HepG2 (cell line): ENCODE data around the gene GPR4. TPM values are rescaled to one million over a fixed set of nuclear protein-coding genes. Genes with fewer than 3 reads are reported as not detected.

Experiments
- ATAC-seq: fragments of 200-7000 bp; cut with Tn5 transposase; 3 replicates; pipeline ENCODE4 v1.9.1; 2020; ENCODE audit warnings: mild to moderate bottlenecking, moderate library complexity
- BruUV-seq: library from RNA; stranded (reverse); fragments of 400-500 nt; replicated peaks from 2 replicates; lab custom pipeline; 2021; lab: Mats Ljungman, UMichigan
- CTCF ChIA-PET: fragments of 300-600 bp; formaldehyde crosslinking; extraction: SDS; loops from one replicate; lab custom pipeline; 2021; ENCODE audit warnings: low total read pairs, inconsistent platforms, low intra/inter-chr PET ratio; lab: Yijun Ruan, JAX
- POLR2A ChIA-PET: fragments of 350-600 bp; sonication (Branson Sonifier 250); formaldehyde crosslinking; loops from one replicate; lab custom pipeline; 2020; ENCODE audit warnings: antibody characterized with exemption, inconsistent platforms; lab: Yijun Ruan, JAX
- DNase-seq: peaks from one replicate; pipeline ENCODE4 v3.0.0-alpha.2; 2015; ENCODE audit warnings: low spot score
- FAIRE-seq: peaks from 3 replicates; lab custom pipeline; 2011; peaks lifted over from hg19 to GRCh38; lab: Jason Lieb, UNC
- H2AFZ ChIP-seq: one replicate; pipeline ENCODE4 v1.6.1; 2011; ENCODE audit warnings: low read length, inconsistent platforms
- H3K27ac ChIP-seq: fragments of 300-600 bp; 3 replicates; pipeline ENCODE4 v1.8.0; 2011; ENCODE audit warnings: mixed run types, mild to moderate bottlenecking, mixed read lengths, low read length, inconsistent platforms; ENCODE audit not compliant: insufficient read depth; ENCODE audit errors: extremely low read length
- H3K27me3 ChIP-seq, 2 experiments: fragments of 200-600 bp in 1 of 2; 2 replicates in 1 of 2; 3 replicates in 1 of 2; pipeline versions ENCODE4 v1.6.0 to v1.8.0; 2011; ENCODE audit warnings: low read length in 2 of 2, mild to moderate bottlenecking in 2 of 2, moderate library complexity in 2 of 2, inconsistent platforms in 1 of 2; ENCODE audit not compliant: insufficient read depth in 2 of 2, control insufficient read depth in 1 of 2
- H3K36me3 ChIP-seq, 2 experiments: fragments of 200-600 bp in 1 of 2; replicated peaks in 1 of 2; 2 replicates in 1 of 2; 3 replicates in 1 of 2; pipeline versions ENCODE4 v1.5.1 to v1.8.0; 2011; ENCODE audit warnings: low read length in 2 of 2, inconsistent platforms in 1 of 2; ENCODE audit not compliant: insufficient read depth in 2 of 2, control insufficient read depth in 1 of 2
- H3K4me1 ChIP-seq: 2 replicates; pipeline ENCODE4 v1.5.1; 2012; ENCODE audit warnings: low read length, inconsistent platforms; ENCODE audit not compliant: insufficient read depth
- H3K4me2 ChIP-seq: 2 replicates; pipeline ENCODE4 v1.6.0; 2011; ENCODE audit warnings: low read depth, low read length, inconsistent platforms
- H3K4me3 ChIP-seq, 3 experiments: fragments of 200-600 bp in 1 of 3; sonication (generic), shearing (Covaris generic) in 1 of 3; replicated peaks in 1 of 3; 2 replicates each; pipeline ENCODE4 v1.5.1; 2011 to 2016; ENCODE audit warnings: low read length in 3 of 3, inconsistent platforms in 2 of 3, low read depth in 2 of 3, mild to moderate bottlenecking in 2 of 3, control low read depth in 1 of 3, mixed read lengths in 1 of 3; ENCODE audit not compliant: insufficient read depth in 1 of 3
- H3K79me2 ChIP-seq: one replicate; pipeline ENCODE4 v1.6.1; 2011; ENCODE audit warnings: low read length, inconsistent platforms; ENCODE audit not compliant: insufficient read depth
- H3K9ac ChIP-seq: 2 replicates; pipeline ENCODE4 v1.6.0; 2011; ENCODE audit warnings: mild to moderate bottlenecking, low read depth, low read length, inconsistent platforms; ENCODE audit not compliant: insufficient read depth
- H3K9me3 ChIP-seq: 2 replicates; pipeline ENCODE4 v1.5.1; 2012; ENCODE audit warnings: mild to moderate bottlenecking, low read length
- H4K20me1 ChIP-seq: 2 replicates; pipeline ENCODE4 v1.6.0; 2011; ENCODE audit warnings: inconsistent platforms, mild to moderate bottlenecking, low read length, moderate library complexity; ENCODE audit not compliant: insufficient read depth
- DNMT1 ChIP-seq: sonication (generic); formaldehyde crosslinking; IDR thresholded peaks from 2 replicates; pipeline ENCODE4 v1.5.1; 2020; ENCODE audit warnings: mild to moderate bottlenecking, missing genetic modification reagents
- KDM3A ChIP-seq: IDR thresholded peaks from 2 replicates; pipeline ENCODE4 v1.6.1; 2018; ENCODE audit warnings: low read depth, missing compliant biosample characterization
- PBX2 ChIP-seq: IDR thresholded peaks from 2 replicates; pipeline ENCODE4 v1.6.1; 2016; ENCODE audit warnings: control low read depth
- YY1 ChIP-seq: IDR thresholded peaks from 2 replicates; pipeline ENCODE4 v1.6.1; 2011; ENCODE audit warnings: low read length, low read depth, moderate library complexity, mild to moderate bottlenecking; ENCODE audit not compliant: insufficient read depth, insufficient replicate concordance
- ZNF263 ChIP-seq: sonication (generic); formaldehyde crosslinking; IDR thresholded peaks from 2 replicates; pipeline ENCODE4 v1.4.0; 2020; ENCODE audit warnings: missing genetic modification reagents
- ZNF737 ChIP-seq: sonication (generic); formaldehyde crosslinking; IDR thresholded peaks from 2 replicates; pipeline ENCODE4 v1.5.0; 2020; ENCODE audit warnings: missing genetic modification reagents, mild to moderate bottlenecking, borderline replicate concordance
- WGBS: methylation state at CpG from one replicate; pipeline ENCODE4 v1.1.6; 2017; ENCODE audit warnings: low lambda C conversion rate; 5-methylcytosine and 5-hydroxymethylcytosine counted together
- in situ Hi-C: cut with HindIII; loops from 2 replicates; pipeline ENCODE4 v1.10.0; 2017; ENCODE audit warnings: low pct_unique_long_range_greater_than_20kb; ENCODE audit not compliant: extremely low pct_ligation_motif_present
- intact Hi-C: fragments of 100-400 bp; cut with micrococcal nuclease; formaldehyde crosslinking; loops from one replicate; pipeline ENCODE4 v1.10.0; 2022; ENCODE audit not compliant: unreplicated experiment
- polyA plus RNA-seq, 8 experiments: library from polyadenylated mRNA; depleted of rRNA in 3 of 8; stranded (reverse) in 7 of 8; unstranded in 1 of 8; fragments of >200 nt; fragmentation: Illumina TruSeq in 4 of 8; extraction: Trizol in 4 of 8; gene quantifications; 2 replicates each; pipeline versions ENCODE4 v1.2.1 to v1.2.3, GENCODE V29; 2011 to 2016; ENCODE audit warnings: low read depth in 4 of 8, missing spikeins in 1 of 8, mixed read lengths in 1 of 8; ENCODE audit not compliant: insufficient read depth in 1 of 8
- total RNA-seq, 5 experiments: library from RNA; depleted of rRNA; stranded (reverse); fragments of >200 nt; fragmentation: Illumina TruSeq; extraction: Trizol; gene quantifications; 2 replicates each; pipeline ENCODE4 v1.2.3, GENCODE V29; 2016; ENCODE audit warnings: low read depth in 1 of 5
- TF ChIP-seq, protein P1 (sequence below): IDR thresholded peaks from 2 replicates; pipeline ENCODE4 v1.6.1; 2016; ENCODE audit warnings: low read depth, missing genetic modification reagents, missing compliant biosample characterization
- TF ChIP-seq, protein P2 (sequence below): sonication (generic); formaldehyde crosslinking; conservative IDR thresholded peaks from 2 replicates; pipeline ENCODE4 v1.8.0; 2022; ENCODE audit warnings: mild to moderate bottlenecking, moderate library complexity, missing genetic modification reagents
- TF ChIP-seq, protein P3 (sequence below): IDR thresholded peaks from 2 replicates; pipeline ENCODE4 v1.6.1; 2018; ENCODE audit warnings: missing genetic modification reagents, mild to moderate bottlenecking, missing compliant biosample characterization

The GPR4 gene
- total and polyA plus RNA-seq, 2 of the 13 experiments (the other 11 are each of a cell fraction or from before 2014, with no cell fraction given), result 0.15 TPM; not detected in 1

- TF ChIP-seq, protein P1, sequence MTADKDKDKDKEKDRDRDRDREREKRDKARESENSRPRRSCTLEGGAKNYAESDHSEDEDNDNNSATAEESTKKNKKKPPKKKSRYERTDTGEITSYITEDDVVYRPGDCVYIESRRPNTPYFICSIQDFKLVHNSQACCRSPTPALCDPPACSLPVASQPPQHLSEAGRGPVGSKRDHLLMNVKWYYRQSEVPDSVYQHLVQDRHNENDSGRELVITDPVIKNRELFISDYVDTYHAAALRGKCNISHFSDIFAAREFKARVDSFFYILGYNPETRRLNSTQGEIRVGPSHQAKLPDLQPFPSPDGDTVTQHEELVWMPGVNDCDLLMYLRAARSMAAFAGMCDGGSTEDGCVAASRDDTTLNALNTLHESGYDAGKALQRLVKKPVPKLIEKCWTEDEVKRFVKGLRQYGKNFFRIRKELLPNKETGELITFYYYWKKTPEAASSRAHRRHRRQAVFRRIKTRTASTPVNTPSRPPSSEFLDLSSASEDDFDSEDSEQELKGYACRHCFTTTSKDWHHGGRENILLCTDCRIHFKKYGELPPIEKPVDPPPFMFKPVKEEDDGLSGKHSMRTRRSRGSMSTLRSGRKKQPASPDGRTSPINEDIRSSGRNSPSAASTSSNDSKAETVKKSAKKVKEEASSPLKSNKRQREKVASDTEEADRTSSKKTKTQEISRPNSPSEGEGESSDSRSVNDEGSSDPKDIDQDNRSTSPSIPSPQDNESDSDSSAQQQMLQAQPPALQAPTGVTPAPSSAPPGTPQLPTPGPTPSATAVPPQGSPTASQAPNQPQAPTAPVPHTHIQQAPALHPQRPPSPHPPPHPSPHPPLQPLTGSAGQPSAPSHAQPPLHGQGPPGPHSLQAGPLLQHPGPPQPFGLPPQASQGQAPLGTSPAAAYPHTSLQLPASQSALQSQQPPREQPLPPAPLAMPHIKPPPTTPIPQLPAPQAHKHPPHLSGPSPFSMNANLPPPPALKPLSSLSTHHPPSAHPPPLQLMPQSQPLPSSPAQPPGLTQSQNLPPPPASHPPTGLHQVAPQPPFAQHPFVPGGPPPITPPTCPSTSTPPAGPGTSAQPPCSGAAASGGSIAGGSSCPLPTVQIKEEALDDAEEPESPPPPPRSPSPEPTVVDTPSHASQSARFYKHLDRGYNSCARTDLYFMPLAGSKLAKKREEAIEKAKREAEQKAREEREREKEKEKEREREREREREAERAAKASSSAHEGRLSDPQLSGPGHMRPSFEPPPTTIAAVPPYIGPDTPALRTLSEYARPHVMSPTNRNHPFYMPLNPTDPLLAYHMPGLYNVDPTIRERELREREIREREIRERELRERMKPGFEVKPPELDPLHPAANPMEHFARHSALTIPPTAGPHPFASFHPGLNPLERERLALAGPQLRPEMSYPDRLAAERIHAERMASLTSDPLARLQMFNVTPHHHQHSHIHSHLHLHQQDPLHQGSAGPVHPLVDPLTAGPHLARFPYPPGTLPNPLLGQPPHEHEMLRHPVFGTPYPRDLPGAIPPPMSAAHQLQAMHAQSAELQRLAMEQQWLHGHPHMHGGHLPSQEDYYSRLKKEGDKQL, result no peak
- TF ChIP-seq, all 625 proteins: peak for 10
These were observed 16.8 kb downstream of the GPR4 start (continued) for GRCh38 chr19:45585158-45585577.

- no peaks in the 10 kb centered on the region for H4K20me1 ChIP-seq
- H3K4me3 ChIP-seq, result peak within 1 kb of the TSS; percentile 63 to 80 (median 74)
- no peaks in the 10 kb centered on the region for H3K9me3 ChIP-seq
- H2AFZ ChIP-seq, result peak within 1 kb of the TSS; percentile 46
- ChIA-PET POLR2A (interaction anchor here (0.6 to 3.5 kb wide), 25 partner anchors 11 to 185 kb away, joined by 3 to 56 read pairs (median 4); partner anchors contain the start of genes EML2, GIPR, QPCTL and SIX5), CTCF (no interaction called here)
- intact Hi-C loops (loop anchor here (2.0 kb wide), 1 partner anchor 108 kb away; the partner anchor contains the start of gene QPCTL), in situ Hi-C loops (no loop called here)
- FAIRE-seq, result peak; percentile 93
- BruUV-seq, result TSS peak; percentile 98
- H3K9ac ChIP-seq, result peak within 1 kb of the TSS; percentile 91
- peak; percentile 98 for DNase-seq
- H3K27ac ChIP-seq, result peak within 1 kb of the TSS; percentile 100
- peak; percentile 91 for ATAC-seq
- 0 out of 5 replicates have a peak, but pooled peaks cover 0 to 6% of the 10 kb centered on the region in 2 experiments for H3K36me3 ChIP-seq
- H3K4me2 ChIP-seq, result peak within 1 kb of the TSS; percentile 85
- H3K79me2 ChIP-seq, result peaks cover 16% of the 10 kb centered on the region
- H3K27me3 ChIP-seq, result no peaks in the 10 kb centered on the region
- peaks cover 52% of the 10 kb centered on the region for H3K4me1 ChIP-seq
- under 1% methylated on average over 37 of the region's 63 CpGs for WGBS
- TF ChIP-seq ZNF737 (CRISPR knock-in tag), result no peak
- TF ChIP-seq KDM3A, result peak; percentile 79; the same call in 1 of the 2 replicates
- TF ChIP-seq ZNF263 (CRISPR knock-in tag), result 0 out of 2 replicates have a peak, but pooled peaks have one; percentile 37
- TF ChIP-seq, protein P2, sequence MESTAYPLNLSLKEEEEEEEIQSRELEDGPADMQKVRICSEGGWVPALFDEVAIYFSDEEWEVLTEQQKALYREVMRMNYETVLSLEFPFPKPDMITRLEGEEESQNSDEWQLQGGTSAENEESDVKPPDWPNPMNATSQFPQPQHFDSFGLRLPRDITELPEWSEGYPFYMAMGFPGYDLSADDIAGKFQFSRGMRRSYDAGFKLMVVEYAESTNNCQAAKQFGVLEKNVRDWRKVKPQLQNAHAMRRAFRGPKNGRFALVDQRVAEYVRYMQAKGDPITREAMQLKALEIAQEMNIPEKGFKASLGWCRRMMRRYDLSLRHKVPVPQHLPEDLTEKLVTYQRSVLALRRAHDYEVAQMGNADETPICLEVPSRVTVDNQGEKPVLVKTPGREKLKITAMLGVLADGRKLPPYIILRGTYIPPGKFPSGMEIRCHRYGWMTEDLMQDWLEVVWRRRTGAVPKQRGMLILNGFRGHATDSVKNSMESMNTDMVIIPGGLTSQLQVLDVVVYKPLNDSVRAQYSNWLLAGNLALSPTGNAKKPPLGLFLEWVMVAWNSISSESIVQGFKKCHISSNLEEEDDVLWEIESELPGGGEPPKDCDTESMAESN (CRISPR knock-in tag), result peak; percentile 73
- TF ChIP-seq, protein P3, sequence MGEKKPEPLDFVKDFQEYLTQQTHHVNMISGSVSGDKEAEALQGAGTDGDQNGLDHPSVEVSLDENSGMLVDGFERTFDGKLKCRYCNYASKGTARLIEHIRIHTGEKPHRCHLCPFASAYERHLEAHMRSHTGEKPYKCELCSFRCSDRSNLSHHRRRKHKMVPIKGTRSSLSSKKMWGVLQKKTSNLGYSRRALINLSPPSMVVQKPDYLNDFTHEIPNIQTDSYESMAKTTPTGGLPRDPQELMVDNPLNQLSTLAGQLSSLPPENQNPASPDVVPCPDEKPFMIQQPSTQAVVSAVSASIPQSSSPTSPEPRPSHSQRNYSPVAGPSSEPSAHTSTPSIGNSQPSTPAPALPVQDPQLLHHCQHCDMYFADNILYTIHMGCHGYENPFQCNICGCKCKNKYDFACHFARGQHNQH (CRISPR knock-in tag), result no peak; the same call in 1 of the 2 replicates
- TF ChIP-seq PBX2 (CRISPR knock-in tag), result peak; percentile 93
- TF ChIP-seq YY1, result peak; percentile 90
- no peak for TF ChIP-seq DNMT1 (CRISPR knock-in tag)
These were observed 17.5 kb downstream of the GPR4 start, which contains the start of gene OPA3 for GRCh38 chr19:45584332-45585157. Gene OPA3 (minus strand): TSS chr19:45584802. CDS start chr19:45584764, 38 bp downstream.
